WTC11 (cell line): ENCODE data around the gene EIF4E3. TPM values are rescaled to one million over a fixed set of nuclear protein-coding genes. Genes with fewer than 3 reads are reported as not detected.

Source experiments
- ATAC-seq: fragments of 200-7000 bp; cut with Tn5 transposase; 2 replicates; pipeline ENCODE4 v1.10.0; 2021; ENCODE audit warnings: mild to moderate bottlenecking, moderate library complexity
- CTCF ChIA-PET: fragments of 300-600 bp; sonication (Branson Sonifier 250); formaldehyde crosslinking; loops from one replicate; lab custom pipeline; 2021; ENCODE audit warnings: antibody characterized with exemption; lab: Charles Lee
- POLR2A ChIA-PET: fragments of 350-600 bp; sonication (Branson Sonifier 250); formaldehyde crosslinking; loops from one replicate; lab custom pipeline; 2021; ENCODE audit warnings: antibody characterized with exemption; lab: Charles Lee
- DNase-seq: peaks from one replicate; pipeline ENCODE4 v3.0.0; 2021; ENCODE audit warnings: low spot score
- H3K27ac Mint-ChIP-seq: 2 replicates; pipeline ENCODE4 v1.8.0; 2021; ENCODE audit warnings: mixed read lengths
- H3K27me3 Mint-ChIP-seq: 2 replicates; pipeline ENCODE4 v1.8.0; 2021; ENCODE audit warnings: low read depth, mild to moderate bottlenecking, moderate library complexity, mixed read lengths
- H3K36me3 Mint-ChIP-seq: 2 replicates; pipeline ENCODE4 v1.8.0; 2021; ENCODE audit warnings: mixed read lengths
- H3K4me1 Mint-ChIP-seq: 2 replicates; pipeline ENCODE4 v1.8.0; 2022; ENCODE audit warnings: mixed read lengths
- H3K4me3 Mint-ChIP-seq: 2 replicates; pipeline ENCODE4 v1.8.0; 2021; ENCODE audit warnings: mild to moderate bottlenecking, moderate library complexity, mixed read lengths
- H3K9me3 Mint-ChIP-seq: 2 replicates; pipeline ENCODE4 v1.8.0; 2021; ENCODE audit warnings: mixed read lengths
- ELF4 ChIP-seq: sonication (generic); formaldehyde crosslinking; IDR thresholded peaks from 2 replicates; pipeline ENCODE4 v1.8.1; 2022; ENCODE audit warnings: low read depth, mild to moderate bottlenecking, moderate library complexity, missing genetic modification reagents
- ESRRA ChIP-seq: sonication (generic); formaldehyde crosslinking; IDR thresholded peaks from 2 replicates; pipeline ENCODE4 v1.8.1; 2022; ENCODE audit warnings: mild to moderate bottlenecking, missing genetic modification reagents, borderline replicate concordance
- FOXP1 ChIP-seq: sonication (generic); formaldehyde crosslinking; IDR thresholded peaks from 2 replicates; pipeline ENCODE4 v1.8.0; 2022; ENCODE audit warnings: missing genetic modification reagents, mild to moderate bottlenecking, moderate library complexity, borderline replicate concordance
- GTF2I ChIP-seq: fragments of 250-450 bp; sonication (Bioruptor Pico); conservative IDR thresholded peaks from 2 replicates; pipeline ENCODE4 v1.4.0; 2021; ENCODE audit warnings: mild to moderate bottlenecking
- HMGA2 ChIP-seq: fragments of 250-450 bp; sonication (Bioruptor Pico); IDR thresholded peaks from 2 replicates; pipeline ENCODE4 v1.4.0; 2021; ENCODE audit warnings: mild to moderate bottlenecking, moderate library complexity
- IRF2 ChIP-seq: sonication (generic); formaldehyde crosslinking; IDR thresholded peaks from 2 replicates; pipeline ENCODE4 v1.8.0; 2022; ENCODE audit warnings: low read depth, missing genetic modification reagents, borderline replicate concordance
- NFE2L1 ChIP-seq: sonication (generic); formaldehyde crosslinking; IDR thresholded peaks from 2 replicates; pipeline ENCODE4 v1.8.1; 2023; ENCODE audit warnings: missing genetic modification reagents
- PRRX2 ChIP-seq: fragments of 250-450 bp; sonication (Bioruptor Pico); IDR thresholded peaks from 2 replicates; pipeline ENCODE4 v1.8.0; 2021; ENCODE audit warnings: mild to moderate bottlenecking
- SMAD4 ChIP-seq: sonication (generic); formaldehyde crosslinking; IDR thresholded peaks from 2 replicates; pipeline ENCODE4 v1.8.0; 2022; ENCODE audit warnings: mild to moderate bottlenecking, missing genetic modification reagents
- SP1 ChIP-seq: sonication (generic); formaldehyde crosslinking; conservative IDR thresholded peaks from 2 replicates; pipeline ENCODE4 v1.8.1; 2022; ENCODE audit warnings: missing genetic modification reagents
- TEAD1 ChIP-seq: sonication (generic); formaldehyde crosslinking; IDR thresholded peaks from 2 replicates; pipeline ENCODE4 v1.8.0; 2022; ENCODE audit warnings: mild to moderate bottlenecking, missing genetic modification reagents
- TEAD4 ChIP-seq: sonication (generic); formaldehyde crosslinking; IDR thresholded peaks from 2 replicates; pipeline ENCODE4 v1.8.0; 2022; ENCODE audit warnings: mild to moderate bottlenecking, missing genetic modification reagents
- TP53 ChIP-seq: sonication (generic); formaldehyde crosslinking; IDR thresholded peaks from 2 replicates; pipeline ENCODE4 v1.8.1; 2023; ENCODE audit warnings: mild to moderate bottlenecking, missing genetic modification reagents
- total RNA-seq: library from RNA; stranded (reverse); gene quantifications from 3 replicates; pipeline ENCODE4 v1.2.3, GENCODE V29; 2021
- TF ChIP-seq, protein P1 (sequence below): sonication (generic); formaldehyde crosslinking; IDR thresholded peaks from 2 replicates; pipeline ENCODE4 v1.8.0; 2022; ENCODE audit warnings: missing genetic modification reagents
- TF ChIP-seq, protein P2 (sequence below): sonication (generic); formaldehyde crosslinking; conservative IDR thresholded peaks from 2 replicates; pipeline ENCODE4 v1.8.1; 2023; ENCODE audit warnings: mild to moderate bottlenecking, low read depth, missing genetic modification reagents, moderate library complexity
- TF ChIP-seq, protein P3 (sequence below): sonication (generic); formaldehyde crosslinking; IDR thresholded peaks from 2 replicates; pipeline ENCODE4 v1.8.1; 2022; ENCODE audit warnings: low read depth, missing genetic modification reagents, borderline replicate concordance
- TF ChIP-seq, protein P4 (sequence below): fragments of 250-450 bp; sonication (Bioruptor Pico); IDR thresholded peaks from 2 replicates; pipeline ENCODE4 v1.9.0; 2021; ENCODE audit warnings: mild to moderate bottlenecking, borderline replicate concordance
- TF ChIP-seq, protein P5 (sequence below): fragments of 250-450 bp; sonication (Bioruptor Pico); IDR thresholded peaks from 2 replicates; pipeline ENCODE4 v1.9.0; 2021; ENCODE audit warnings: mild to moderate bottlenecking
- TF ChIP-seq, protein P6 (sequence below): sonication (generic); formaldehyde crosslinking; IDR thresholded peaks from 2 replicates; pipeline ENCODE4 v1.8.0; 2022; ENCODE audit warnings: mild to moderate bottlenecking, missing genetic modification reagents

Gene EIF4E3
- total RNA-seq, 1 experiment from 2014 or later: 16.5 TPM

DNA sequence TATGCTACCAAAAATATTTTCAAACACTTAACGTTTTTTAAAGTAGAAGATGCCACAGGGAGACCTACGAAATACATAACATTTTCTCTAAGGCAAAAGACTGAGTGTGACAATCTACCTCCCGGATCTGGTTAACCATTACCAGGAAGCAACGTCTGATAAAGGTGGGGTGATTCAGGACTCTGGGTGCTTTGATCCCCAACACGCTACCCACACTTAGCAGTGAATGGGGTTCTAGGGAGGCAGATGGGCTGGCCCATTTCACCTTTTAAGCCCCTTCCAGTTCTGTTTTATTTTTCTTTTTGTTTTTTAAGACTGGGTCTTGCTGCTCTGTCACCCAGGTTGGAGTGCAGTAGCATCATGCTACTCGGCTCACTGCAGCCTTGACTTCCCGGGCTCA is 39.5 kb downstream of the EIF4E3 start:
- ATAC-seq: no peak
- TF ChIP-seq TEAD1 (no peak), SP1 (CRISPR knock-in tag) (no peak), IRF2 (CRISPR knock-in tag) (no peak), TP53 (no peak), SMAD4 (CRISPR knock-in tag) (no peak), FOXP1 (CRISPR knock-in tag) (no peak), GTF2I (CRISPR knock-in tag) (no peak), ESRRA (CRISPR knock-in tag) (no peak), PRRX2 (CRISPR knock-in tag) (no peak), NFE2L1 (CRISPR knock-in tag) (no peak), ELF4 (CRISPR knock-in tag) (no peak), HMGA2 (CRISPR knock-in tag) (no peak), TEAD4 (CRISPR knock-in tag) (no peak)
- TF ChIP-seq, protein P1, sequence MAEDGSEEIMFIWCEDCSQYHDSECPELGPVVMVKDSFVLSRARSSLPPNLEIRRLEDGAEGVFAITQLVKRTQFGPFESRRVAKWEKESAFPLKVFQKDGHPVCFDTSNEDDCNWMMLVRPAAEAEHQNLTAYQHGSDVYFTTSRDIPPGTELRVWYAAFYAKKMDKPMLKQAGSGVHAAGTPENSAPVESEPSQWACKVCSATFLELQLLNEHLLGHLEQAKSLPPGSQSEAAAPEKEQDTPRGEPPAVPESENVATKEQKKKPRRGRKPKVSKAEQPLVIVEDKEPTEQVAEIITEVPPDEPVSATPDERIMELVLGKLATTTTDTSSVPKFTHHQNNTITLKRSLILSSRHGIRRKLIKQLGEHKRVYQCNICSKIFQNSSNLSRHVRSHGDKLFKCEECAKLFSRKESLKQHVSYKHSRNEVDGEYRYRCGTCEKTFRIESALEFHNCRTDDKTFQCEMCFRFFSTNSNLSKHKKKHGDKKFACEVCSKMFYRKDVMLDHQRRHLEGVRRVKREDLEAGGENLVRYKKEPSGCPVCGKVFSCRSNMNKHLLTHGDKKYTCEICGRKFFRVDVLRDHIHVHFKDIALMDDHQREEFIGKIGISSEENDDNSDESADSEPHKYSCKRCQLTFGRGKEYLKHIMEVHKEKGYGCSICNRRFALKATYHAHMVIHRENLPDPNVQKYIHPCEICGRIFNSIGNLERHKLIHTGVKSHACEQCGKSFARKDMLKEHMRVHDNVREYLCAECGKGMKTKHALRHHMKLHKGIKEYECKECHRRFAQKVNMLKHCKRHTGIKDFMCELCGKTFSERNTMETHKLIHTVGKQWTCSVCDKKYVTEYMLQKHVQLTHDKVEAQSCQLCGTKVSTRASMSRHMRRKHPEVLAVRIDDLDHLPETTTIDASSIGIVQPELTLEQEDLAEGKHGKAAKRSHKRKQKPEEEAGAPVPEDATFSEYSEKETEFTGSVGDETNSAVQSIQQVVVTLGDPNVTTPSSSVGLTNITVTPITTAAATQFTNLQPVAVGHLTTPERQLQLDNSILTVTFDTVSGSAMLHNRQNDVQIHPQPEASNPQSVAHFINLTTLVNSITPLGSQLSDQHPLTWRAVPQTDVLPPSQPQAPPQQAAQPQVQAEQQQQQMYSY: no peak
- TF ChIP-seq, protein P2, sequence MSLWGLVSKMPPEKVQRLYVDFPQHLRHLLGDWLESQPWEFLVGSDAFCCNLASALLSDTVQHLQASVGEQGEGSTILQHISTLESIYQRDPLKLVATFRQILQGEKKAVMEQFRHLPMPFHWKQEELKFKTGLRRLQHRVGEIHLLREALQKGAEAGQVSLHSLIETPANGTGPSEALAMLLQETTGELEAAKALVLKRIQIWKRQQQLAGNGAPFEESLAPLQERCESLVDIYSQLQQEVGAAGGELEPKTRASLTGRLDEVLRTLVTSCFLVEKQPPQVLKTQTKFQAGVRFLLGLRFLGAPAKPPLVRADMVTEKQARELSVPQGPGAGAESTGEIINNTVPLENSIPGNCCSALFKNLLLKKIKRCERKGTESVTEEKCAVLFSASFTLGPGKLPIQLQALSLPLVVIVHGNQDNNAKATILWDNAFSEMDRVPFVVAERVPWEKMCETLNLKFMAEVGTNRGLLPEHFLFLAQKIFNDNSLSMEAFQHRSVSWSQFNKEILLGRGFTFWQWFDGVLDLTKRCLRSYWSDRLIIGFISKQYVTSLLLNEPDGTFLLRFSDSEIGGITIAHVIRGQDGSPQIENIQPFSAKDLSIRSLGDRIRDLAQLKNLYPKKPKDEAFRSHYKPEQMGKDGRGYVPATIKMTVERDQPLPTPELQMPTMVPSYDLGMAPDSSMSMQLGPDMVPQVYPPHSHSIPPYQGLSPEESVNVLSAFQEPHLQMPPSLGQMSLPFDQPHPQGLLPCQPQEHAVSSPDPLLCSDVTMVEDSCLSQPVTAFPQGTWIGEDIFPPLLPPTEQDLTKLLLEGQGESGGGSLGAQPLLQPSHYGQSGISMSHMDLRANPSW (CRISPR knock-in tag): no peak
- TF ChIP-seq, protein P3, sequence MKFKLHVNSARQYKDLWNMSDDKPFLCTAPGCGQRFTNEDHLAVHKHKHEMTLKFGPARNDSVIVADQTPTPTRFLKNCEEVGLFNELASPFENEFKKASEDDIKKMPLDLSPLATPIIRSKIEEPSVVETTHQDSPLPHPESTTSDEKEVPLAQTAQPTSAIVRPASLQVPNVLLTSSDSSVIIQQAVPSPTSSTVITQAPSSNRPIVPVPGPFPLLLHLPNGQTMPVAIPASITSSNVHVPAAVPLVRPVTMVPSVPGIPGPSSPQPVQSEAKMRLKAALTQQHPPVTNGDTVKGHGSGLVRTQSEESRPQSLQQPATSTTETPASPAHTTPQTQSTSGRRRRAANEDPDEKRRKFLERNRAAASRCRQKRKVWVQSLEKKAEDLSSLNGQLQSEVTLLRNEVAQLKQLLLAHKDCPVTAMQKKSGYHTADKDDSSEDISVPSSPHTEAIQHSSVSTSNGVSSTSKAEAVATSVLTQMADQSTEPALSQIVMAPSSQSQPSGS (CRISPR knock-in tag): no peak
- TF ChIP-seq, protein P4, sequence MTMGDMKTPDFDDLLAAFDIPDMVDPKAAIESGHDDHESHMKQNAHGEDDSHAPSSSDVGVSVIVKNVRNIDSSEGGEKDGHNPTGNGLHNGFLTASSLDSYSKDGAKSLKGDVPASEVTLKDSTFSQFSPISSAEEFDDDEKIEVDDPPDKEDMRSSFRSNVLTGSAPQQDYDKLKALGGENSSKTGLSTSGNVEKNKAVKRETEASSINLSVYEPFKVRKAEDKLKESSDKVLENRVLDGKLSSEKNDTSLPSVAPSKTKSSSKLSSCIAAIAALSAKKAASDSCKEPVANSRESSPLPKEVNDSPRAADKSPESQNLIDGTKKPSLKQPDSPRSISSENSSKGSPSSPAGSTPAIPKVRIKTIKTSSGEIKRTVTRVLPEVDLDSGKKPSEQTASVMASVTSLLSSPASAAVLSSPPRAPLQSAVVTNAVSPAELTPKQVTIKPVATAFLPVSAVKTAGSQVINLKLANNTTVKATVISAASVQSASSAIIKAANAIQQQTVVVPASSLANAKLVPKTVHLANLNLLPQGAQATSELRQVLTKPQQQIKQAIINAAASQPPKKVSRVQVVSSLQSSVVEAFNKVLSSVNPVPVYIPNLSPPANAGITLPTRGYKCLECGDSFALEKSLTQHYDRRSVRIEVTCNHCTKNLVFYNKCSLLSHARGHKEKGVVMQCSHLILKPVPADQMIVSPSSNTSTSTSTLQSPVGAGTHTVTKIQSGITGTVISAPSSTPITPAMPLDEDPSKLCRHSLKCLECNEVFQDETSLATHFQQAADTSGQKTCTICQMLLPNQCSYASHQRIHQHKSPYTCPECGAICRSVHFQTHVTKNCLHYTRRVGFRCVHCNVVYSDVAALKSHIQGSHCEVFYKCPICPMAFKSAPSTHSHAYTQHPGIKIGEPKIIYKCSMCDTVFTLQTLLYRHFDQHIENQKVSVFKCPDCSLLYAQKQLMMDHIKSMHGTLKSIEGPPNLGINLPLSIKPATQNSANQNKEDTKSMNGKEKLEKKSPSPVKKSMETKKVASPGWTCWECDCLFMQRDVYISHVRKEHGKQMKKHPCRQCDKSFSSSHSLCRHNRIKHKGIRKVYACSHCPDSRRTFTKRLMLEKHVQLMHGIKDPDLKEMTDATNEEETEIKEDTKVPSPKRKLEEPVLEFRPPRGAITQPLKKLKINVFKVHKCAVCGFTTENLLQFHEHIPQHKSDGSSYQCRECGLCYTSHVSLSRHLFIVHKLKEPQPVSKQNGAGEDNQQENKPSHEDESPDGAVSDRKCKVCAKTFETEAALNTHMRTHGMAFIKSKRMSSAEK (CRISPR knock-in tag): no peak
- TF ChIP-seq, protein P5, sequence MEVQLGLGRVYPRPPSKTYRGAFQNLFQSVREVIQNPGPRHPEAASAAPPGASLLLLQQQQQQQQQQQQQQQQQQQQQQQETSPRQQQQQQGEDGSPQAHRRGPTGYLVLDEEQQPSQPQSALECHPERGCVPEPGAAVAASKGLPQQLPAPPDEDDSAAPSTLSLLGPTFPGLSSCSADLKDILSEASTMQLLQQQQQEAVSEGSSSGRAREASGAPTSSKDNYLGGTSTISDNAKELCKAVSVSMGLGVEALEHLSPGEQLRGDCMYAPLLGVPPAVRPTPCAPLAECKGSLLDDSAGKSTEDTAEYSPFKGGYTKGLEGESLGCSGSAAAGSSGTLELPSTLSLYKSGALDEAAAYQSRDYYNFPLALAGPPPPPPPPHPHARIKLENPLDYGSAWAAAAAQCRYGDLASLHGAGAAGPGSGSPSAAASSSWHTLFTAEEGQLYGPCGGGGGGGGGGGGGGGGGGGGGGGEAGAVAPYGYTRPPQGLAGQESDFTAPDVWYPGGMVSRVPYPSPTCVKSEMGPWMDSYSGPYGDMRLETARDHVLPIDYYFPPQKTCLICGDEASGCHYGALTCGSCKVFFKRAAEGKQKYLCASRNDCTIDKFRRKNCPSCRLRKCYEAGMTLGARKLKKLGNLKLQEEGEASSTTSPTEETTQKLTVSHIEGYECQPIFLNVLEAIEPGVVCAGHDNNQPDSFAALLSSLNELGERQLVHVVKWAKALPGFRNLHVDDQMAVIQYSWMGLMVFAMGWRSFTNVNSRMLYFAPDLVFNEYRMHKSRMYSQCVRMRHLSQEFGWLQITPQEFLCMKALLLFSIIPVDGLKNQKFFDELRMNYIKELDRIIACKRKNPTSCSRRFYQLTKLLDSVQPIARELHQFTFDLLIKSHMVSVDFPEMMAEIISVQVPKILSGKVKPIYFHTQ: no peak
- TF ChIP-seq, protein P6, sequence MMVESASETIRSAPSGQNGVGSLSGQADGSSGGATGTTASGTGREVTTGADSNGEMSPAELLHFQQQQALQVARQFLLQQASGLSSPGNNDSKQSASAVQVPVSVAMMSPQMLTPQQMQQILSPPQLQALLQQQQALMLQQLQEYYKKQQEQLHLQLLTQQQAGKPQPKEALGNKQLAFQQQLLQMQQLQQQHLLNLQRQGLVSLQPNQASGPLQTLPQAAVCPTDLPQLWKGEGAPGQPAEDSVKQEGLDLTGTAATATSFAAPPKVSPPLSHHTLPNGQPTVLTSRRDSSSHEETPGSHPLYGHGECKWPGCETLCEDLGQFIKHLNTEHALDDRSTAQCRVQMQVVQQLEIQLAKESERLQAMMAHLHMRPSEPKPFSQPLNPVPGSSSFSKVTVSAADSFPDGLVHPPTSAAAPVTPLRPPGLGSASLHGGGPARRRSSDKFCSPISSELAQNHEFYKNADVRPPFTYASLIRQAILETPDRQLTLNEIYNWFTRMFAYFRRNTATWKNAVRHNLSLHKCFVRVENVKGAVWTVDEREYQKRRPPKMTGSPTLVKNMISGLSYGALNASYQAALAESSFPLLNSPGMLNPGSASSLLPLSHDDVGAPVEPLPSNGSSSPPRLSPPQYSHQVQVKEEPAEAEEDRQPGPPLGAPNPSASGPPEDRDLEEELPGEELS (CRISPR knock-in tag): no peak
- Mint-ChIP-seq H3K4me3 (no peak overlapping the region), H3K36me3 (peaks cover 3% of the 10 kb centered on the region), H3K27ac (no peak overlapping the region), H3K27me3 (no peaks in the 10 kb centered on the region), H3K9me3 (no peaks in the 10 kb centered on the region), H3K4me1 (peaks cover 54% of the 10 kb centered on the region)
- POLR2A ChIA-PET: no interaction called here
- no peak for DNase-seq
- CTCF ChIA-PET: no interaction called here
